Activated naive CD4-positive, alpha-beta T cell treated with anti-CD3 and anti-CD28 coated beads, Interleukin-2, amount 10 ng/mL, durations not matched to agents 5 hours and 36 hours (primary cell): ENCODE results near the gene TENT5A. TPM values are rescaled to one million over a fixed set of nuclear protein-coding genes. Genes with fewer than 3 reads are reported as not detected.

Source experiments
- total RNA-seq, 2 experiments: library from RNA; stranded (reverse); gene quantifications; one replicate each; pipeline ENCODE4 v1.2.3, GENCODE V29; 2021

TENT5A gene
- total RNA-seq, result under 1 TPM; 0.66 to 0.67 TPM

GRCh38 chr6:81752084-81752920 is at the start of gene TENT5A:
Gene TENT5A, minus strand, starts transcription at chr6:81752681. Its CDS starts 540 bp downstream, at chr6:81752141.

